GM10266 (cell line): ENCODE data around the gene NFE2L3.
"Not testable (repeated sequence)": the region's sequence is repeated elsewhere in the genome, so short reads cannot be mapped to it uniquely, and the experiment has no call there.

Source experiments
- DNase-seq: peaks from one replicate; pipeline ENCODE4 v3.0.0; 2012; ENCODE audit errors: extremely low spot score
- CTCF ChIP-seq: IDR thresholded peaks from 2 replicates; pipeline ENCODE4 v1.5.1; 2012; ENCODE audit warnings: mild to moderate bottlenecking, low read depth; ENCODE audit not compliant: control insufficient read depth, insufficient read depth; ENCODE audit errors: missing control alignments

The NFE2L3 gene

GRCh38 chr7:26180792-26181198 is 28.8 kb downstream of the NFE2L3 start:
- TF ChIP-seq CTCF = no peak
- DNase-seq = no peak

- no peak for DNase-seq
- no peak for TF ChIP-seq CTCF
Observed at GRCh38 chr7:26181474-26182227, 29.7 kb downstream of the NFE2L3 start.

GRCh38 chr7:26182283-26182682 is 30.3 kb downstream of the NFE2L3 start:
- no peak for DNase-seq
- no peak for TF ChIP-seq CTCF

- no peak for TF ChIP-seq CTCF
- no peak for DNase-seq
Observed at GRCh38 chr7:26182706-26183105, 30.7 kb downstream of the NFE2L3 start.

- TF ChIP-seq CTCF = no peak
- DNase-seq = no peak
Observed at GRCh38 chr7:26183545-26184280, 31.7 kb downstream of the NFE2L3 start.

DNA sequence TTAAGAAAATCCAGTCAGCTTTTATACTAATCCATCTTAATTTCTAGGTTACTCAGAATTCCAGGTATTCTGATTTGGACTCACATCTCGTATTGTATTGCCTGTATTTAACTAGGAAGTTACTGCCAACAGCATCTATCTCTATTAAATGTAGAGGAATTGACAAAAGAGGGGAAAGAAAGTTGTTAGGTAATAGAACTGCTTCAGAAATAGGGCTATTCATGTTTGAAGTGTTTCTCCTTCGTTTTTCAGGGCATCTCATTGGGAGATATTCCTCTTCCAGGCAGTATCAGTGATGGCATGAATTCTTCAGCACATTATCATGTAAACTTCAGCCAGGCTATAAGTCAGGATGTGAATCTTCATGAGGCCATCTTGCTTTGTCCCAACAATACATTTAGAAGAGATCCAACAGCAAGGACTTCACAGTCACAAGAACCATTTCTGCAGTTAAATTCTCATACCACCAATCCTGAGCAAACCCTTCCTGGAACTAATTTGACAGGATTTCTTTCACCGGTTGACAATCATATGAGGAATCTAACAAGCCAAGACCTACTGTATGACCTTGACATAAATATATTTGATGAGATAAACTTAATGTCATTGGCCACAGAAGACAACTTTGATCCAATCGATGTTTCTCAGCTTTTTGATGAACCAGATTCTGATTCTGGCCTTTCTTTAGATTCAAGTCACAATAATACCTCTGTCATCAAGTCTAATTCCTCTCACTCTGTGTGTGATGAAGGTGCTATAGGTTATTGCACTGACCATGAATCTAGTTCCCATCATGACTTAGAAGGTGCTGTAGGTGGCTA is 32.5 kb downstream of the NFE2L3 start:
- DNase-seq = not testable (repeated sequence)

DNA sequence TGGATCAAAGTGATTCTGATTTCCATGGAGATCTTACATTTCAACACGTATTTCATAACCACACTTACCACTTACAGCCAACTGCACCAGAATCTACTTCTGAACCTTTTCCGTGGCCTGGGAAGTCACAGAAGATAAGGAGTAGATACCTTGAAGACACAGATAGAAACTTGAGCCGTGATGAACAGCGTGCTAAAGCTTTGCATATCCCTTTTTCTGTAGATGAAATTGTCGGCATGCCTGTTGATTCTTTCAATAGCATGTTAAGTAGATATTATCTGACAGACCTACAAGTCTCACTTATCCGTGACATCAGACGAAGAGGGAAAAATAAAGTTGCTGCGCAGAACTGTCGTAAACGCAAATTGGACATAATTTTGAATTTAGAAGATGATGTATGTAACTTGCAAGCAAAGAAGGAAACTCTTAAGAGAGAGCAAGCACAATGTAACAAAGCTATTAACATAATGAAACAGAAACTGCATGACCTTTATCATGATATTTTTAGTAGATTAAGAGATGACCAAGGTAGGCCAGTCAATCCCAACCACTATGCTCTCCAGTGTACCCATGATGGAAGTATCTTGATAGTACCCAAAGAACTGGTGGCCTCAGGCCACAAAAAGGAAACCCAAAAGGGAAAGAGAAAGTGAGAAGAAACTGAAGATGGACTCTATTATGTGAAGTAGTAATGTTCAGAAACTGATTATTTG is 33.3 kb downstream of the NFE2L3 start:
- DNase-seq = no peak
- no peak for TF ChIP-seq CTCF
